Astrocyte (in vitro differentiated cells and primary cell): ENCODE data around the gene PMP22. TPM values are rescaled to one million over a fixed set of nuclear protein-coding genes. Genes with fewer than 3 reads are reported as not detected.

Source experiments
- DNase-seq: peaks from one replicate; pipeline ENCODE4 v3.0.0-alpha.2; 2010; ENCODE audit warnings: low read depth
- FAIRE-seq: peaks from 2 replicates; lab custom pipeline; 2011; peaks lifted over from hg19 to GRCh38; lab: Jason Lieb, UNC
- H2AFZ ChIP-seq: 2 replicates; pipeline ENCODE4 v1.6.0; 2012; ENCODE audit warnings: low read depth, low read length, inconsistent platforms
- H3K27ac ChIP-seq: 2 replicates; pipeline ENCODE4 v1.5.1; 2011; ENCODE audit warnings: low read depth, low read length, inconsistent platforms
- H3K27me3 ChIP-seq: 2 replicates; pipeline ENCODE4 v1.6.0; 2011; ENCODE audit warnings: low read length, inconsistent platforms; ENCODE audit not compliant: insufficient read depth
- H3K36me3 ChIP-seq: 2 replicates; pipeline ENCODE4 v1.5.1; 2011; ENCODE audit warnings: low read length, inconsistent platforms; ENCODE audit not compliant: insufficient read depth
- H3K4me1 ChIP-seq: 2 replicates; pipeline ENCODE4 v1.5.1; 2011; ENCODE audit warnings: low read length, inconsistent platforms; ENCODE audit not compliant: insufficient read depth
- H3K4me2 ChIP-seq: 2 replicates; pipeline ENCODE4 v1.6.0; 2012; ENCODE audit warnings: low read length, inconsistent platforms
- H3K4me3 ChIP-seq: 2 replicates; pipeline ENCODE4 v1.5.1; 2011; ENCODE audit warnings: low read depth, mild to moderate bottlenecking, low read length, inconsistent platforms; ENCODE audit not compliant: insufficient read depth
- H3K79me2 ChIP-seq: 2 replicates; pipeline ENCODE4 v1.6.0; 2012; ENCODE audit warnings: mild to moderate bottlenecking, low read length, inconsistent platforms; ENCODE audit not compliant: insufficient read depth
- H3K9ac ChIP-seq: 2 replicates; pipeline ENCODE4 v1.6.0; 2012; ENCODE audit warnings: mild to moderate bottlenecking, low read length, inconsistent platforms
- H3K9me3 ChIP-seq: 2 replicates; pipeline ENCODE4 v1.5.1; 2012; ENCODE audit warnings: low read depth, mild to moderate bottlenecking, low read length, inconsistent platforms; ENCODE audit not compliant: insufficient read depth
- H4K20me1 ChIP-seq: 2 replicates; pipeline ENCODE4 v1.6.0; 2012; ENCODE audit warnings: low read length, inconsistent platforms; ENCODE audit not compliant: insufficient read depth
- H3K27ac Mint-ChIP-seq: one replicate; pipeline ENCODE4 v1.8.0; 2021; ENCODE audit warnings: mild to moderate bottlenecking, mixed read lengths; ENCODE audit not compliant: unreplicated experiment
- H3K27me3 Mint-ChIP-seq: one replicate; pipeline ENCODE4 v1.8.0; 2021; ENCODE audit warnings: low read depth, mixed read lengths; ENCODE audit not compliant: unreplicated experiment
- H3K36me3 Mint-ChIP-seq: one replicate; pipeline ENCODE4 v1.8.0; 2021; ENCODE audit warnings: low read depth, mixed read lengths; ENCODE audit not compliant: unreplicated experiment
- H3K4me1 Mint-ChIP-seq: one replicate; pipeline ENCODE4 v1.8.0; 2021; ENCODE audit warnings: low read depth, mixed read lengths; ENCODE audit not compliant: unreplicated experiment
- H3K4me3 Mint-ChIP-seq: one replicate; pipeline ENCODE4 v1.8.0; 2021; ENCODE audit warnings: mild to moderate bottlenecking, moderate library complexity, mixed read lengths; ENCODE audit not compliant: unreplicated experiment
- H3K9me3 Mint-ChIP-seq: one replicate; pipeline ENCODE4 v1.8.0; 2021; ENCODE audit warnings: mild to moderate bottlenecking, mixed read lengths; ENCODE audit not compliant: unreplicated experiment
- EZH2 ChIP-seq: IDR thresholded peaks from 2 replicates; pipeline ENCODE4 v1.6.1; 2012; ENCODE audit warnings: mild to moderate bottlenecking, low read length, inconsistent platforms; ENCODE audit not compliant: insufficient read depth
- total RNA-seq: library from RNA; stranded (reverse); gene quantifications from 2 replicates; pipeline ENCODE4 v1.2.1, GENCODE V29; 2021
- TF ChIP-seq, protein P1 (sequence below): IDR thresholded peaks from 2 replicates; pipeline ENCODE4 v1.5.1; 2011; ENCODE audit warnings: low read depth, mild to moderate bottlenecking, inconsistent platforms, low read length, moderate library complexity; ENCODE audit not compliant: insufficient read depth

The PMP22 gene
- total RNA-seq, 1 donor from 2014 or later, result 41.7 TPM

DNA sequence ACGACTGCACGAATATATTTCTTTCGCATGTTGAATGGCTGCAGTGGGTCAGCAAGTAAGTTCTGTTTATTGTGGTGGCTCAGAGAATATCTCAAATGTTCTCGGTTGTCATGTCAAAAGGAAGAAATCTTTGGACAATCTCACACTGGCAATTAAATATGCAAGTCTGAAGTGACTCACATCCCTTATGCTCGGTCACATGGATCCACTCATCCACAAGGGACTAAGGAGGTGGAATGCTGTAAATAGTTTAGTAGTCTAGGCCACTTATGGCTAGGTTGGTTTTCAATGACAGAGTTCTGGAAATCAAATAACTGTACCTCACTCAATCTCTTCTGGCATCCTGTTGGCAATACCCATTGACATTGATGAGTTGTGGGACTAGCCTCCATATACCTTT, 33.0 kb upstream of the PMP22 start:
- no peak overlapping the region for H3K4me3 ChIP-seq
- H3K36me3 ChIP-seq, result no peaks in the 10 kb centered on the region
- H4K20me1 ChIP-seq, result no peaks in the 10 kb centered on the region
- no peaks in the 10 kb centered on the region for H3K27me3 ChIP-seq
- Mint-ChIP-seq H3K27me3 (no peaks in the 10 kb centered on the region), H3K4me3 (no peak overlapping the region), H3K4me1 (no peaks in the 10 kb centered on the region), H3K9me3 (peaks cover 5% of the 10 kb centered on the region), H3K27ac (no peak overlapping the region), H3K36me3 (peaks cover 2% of the 10 kb centered on the region)
- TF ChIP-seq, protein P1, sequence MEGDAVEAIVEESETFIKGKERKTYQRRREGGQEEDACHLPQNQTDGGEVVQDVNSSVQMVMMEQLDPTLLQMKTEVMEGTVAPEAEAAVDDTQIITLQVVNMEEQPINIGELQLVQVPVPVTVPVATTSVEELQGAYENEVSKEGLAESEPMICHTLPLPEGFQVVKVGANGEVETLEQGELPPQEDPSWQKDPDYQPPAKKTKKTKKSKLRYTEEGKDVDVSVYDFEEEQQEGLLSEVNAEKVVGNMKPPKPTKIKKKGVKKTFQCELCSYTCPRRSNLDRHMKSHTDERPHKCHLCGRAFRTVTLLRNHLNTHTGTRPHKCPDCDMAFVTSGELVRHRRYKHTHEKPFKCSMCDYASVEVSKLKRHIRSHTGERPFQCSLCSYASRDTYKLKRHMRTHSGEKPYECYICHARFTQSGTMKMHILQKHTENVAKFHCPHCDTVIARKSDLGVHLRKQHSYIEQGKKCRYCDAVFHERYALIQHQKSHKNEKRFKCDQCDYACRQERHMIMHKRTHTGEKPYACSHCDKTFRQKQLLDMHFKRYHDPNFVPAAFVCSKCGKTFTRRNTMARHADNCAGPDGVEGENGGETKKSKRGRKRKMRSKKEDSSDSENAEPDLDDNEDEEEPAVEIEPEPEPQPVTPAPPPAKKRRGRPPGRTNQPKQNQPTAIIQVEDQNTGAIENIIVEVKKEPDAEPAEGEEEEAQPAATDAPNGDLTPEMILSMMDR, result no peak
- no peak for TF ChIP-seq EZH2
- no peak overlapping the region for H2AFZ ChIP-seq
- H3K9ac ChIP-seq, result no peak overlapping the region
- FAIRE-seq, result peak; percentile 60
- H3K27ac ChIP-seq, result no peak overlapping the region
- DNase-seq, result peak; percentile 79
- H3K4me1 ChIP-seq, result peaks cover 8% of the 10 kb centered on the region
- H3K4me2 ChIP-seq, result no peak overlapping the region
- H3K9me3 ChIP-seq, result no peaks in the 10 kb centered on the region
- no peaks in the 10 kb centered on the region for H3K79me2 ChIP-seq

DNA sequence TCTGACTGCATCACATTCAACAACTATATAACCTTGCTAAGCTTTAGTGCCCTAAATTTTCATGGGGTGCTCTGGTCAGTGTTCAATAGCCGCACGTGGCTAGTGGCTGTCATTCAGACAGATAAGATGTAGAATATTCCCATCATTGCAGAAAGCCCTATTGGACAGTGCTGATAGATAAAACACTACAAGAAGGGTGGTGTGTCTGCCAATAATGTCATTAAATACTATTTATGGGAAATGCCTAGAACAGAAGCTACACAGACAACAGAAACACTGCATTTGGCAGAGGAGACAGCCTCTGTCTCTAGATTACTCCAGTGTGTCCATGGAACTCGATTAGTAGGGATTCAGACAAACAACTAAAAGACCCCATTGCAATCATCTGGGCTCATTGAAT, 28.4 kb upstream of the PMP22 start:
- Histone ChIP-seq H3K9me3 (no peaks in the 10 kb centered on the region), H3K27ac (no peak overlapping the region), H3K9ac (no peak overlapping the region), H2AFZ (no peak overlapping the region), H3K27me3 (no peaks in the 10 kb centered on the region), H4K20me1 (no peaks in the 10 kb centered on the region), H3K79me2 (no peaks in the 10 kb centered on the region), H3K4me3 (no peak overlapping the region), H3K4me2 (no peak overlapping the region), H3K4me1 (peaks cover 17% of the 10 kb centered on the region), H3K36me3 (no peaks in the 10 kb centered on the region)
- Mint-ChIP-seq H3K27me3 (no peaks in the 10 kb centered on the region), H3K9me3 (peaks cover 7% of the 10 kb centered on the region), H3K4me1 (peaks cover 9% of the 10 kb centered on the region), H3K27ac (no peak overlapping the region), H3K4me3 (no peak overlapping the region), H3K36me3 (peaks cover 2% of the 10 kb centered on the region)
- FAIRE-seq (no peak), DNase-seq (no peak)
- TF ChIP-seq EZH2, result no peak
- TF ChIP-seq, protein P1, result no peak

DNA sequence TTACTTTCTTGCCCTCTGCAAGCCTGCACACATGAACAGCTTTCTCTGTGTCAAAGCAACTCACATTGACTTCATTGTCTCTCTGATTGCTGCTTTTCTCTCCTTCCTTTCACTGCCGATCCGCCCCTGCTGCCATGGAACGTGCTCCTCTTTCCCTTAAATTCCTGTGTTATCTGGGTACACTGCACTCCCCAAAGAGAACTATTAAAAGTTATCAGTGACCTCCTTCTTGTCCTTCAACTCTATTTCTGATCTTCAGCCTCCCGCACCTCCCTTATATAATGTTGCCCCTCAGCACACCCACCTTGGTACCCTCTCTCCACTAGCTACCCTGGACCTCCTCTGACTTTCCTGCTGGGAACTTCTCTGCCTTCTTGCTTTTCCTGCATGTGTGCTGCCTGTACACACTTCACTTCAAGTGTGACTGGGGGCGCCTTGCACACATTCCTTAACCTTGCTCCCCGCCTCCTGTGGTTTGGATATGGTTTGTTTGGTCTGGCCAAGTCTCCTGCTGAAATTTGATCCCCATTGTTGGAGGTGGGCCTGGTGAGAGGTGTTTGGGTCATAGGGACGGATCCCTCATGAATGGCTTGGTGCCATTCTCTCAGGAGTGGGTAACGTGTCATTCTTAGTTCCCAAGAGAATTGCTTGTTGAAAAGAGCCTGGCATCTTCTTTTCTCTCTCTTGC, 26.7 kb upstream of the PMP22 start:
- Mint-ChIP-seq H3K27me3 (peaks cover 3% of the 10 kb centered on the region), H3K36me3 (no peaks in the 10 kb centered on the region), H3K4me3 (no peak overlapping the region), H3K4me1 (peaks cover 9% of the 10 kb centered on the region), H3K27ac (no peak overlapping the region), H3K9me3 (peaks cover 11% of the 10 kb centered on the region)
- H3K36me3 ChIP-seq, result no peaks in the 10 kb centered on the region
- FAIRE-seq, result no peak
- no peak overlapping the region for H3K9ac ChIP-seq
- no peaks in the 10 kb centered on the region for H4K20me1 ChIP-seq
- TF ChIP-seq, protein P1, result no peak
- TF ChIP-seq EZH2, result no peak
- no peaks in the 10 kb centered on the region for H3K27me3 ChIP-seq
- no peak overlapping the region for H3K27ac ChIP-seq
- no peak overlapping the region for H2AFZ ChIP-seq
- peak; percentile 85 for DNase-seq
- H3K4me2 ChIP-seq, result peak overlapping the region; percentile 52
- H3K9me3 ChIP-seq, result no peaks in the 10 kb centered on the region
- H3K4me1 ChIP-seq, result peaks cover 9% of the 10 kb centered on the region
- H3K79me2 ChIP-seq, result no peaks in the 10 kb centered on the region
- no peak overlapping the region for H3K4me3 ChIP-seq
